A549 treated with ZK216348 at 1 μM for 4 hours (cell line): ENCODE measurements around the gene HACL1. TPM values are rescaled to one million over a fixed set of nuclear protein-coding genes. Genes with fewer than 3 reads are reported as not detected.

ENCODE experiments used
- total RNA-seq: library from RNA; stranded (reverse); fragments of 200-300 nt; extraction: Qiagen RNA extraction; gene quantifications from 5 replicates; pipeline ENCODE4 v1.2.3, GENCODE V29; 2022; ENCODE audit warnings: low read depth

The HACL1 gene
- 21.9 to 28.9 TPM (median 23.7 TPM) in 5 replicates for total RNA-seq

GRCh38 chr3:15601399-15602145 is at the start of gene HACL1, which contains the start of gene BTD:
TSS of gene HACL1 (minus strand) at chr3:15601569. CDS start at chr3:15601463, 106 bp downstream.
TSS of gene BTD (plus strand) at chr3:15601745. CDS start at chr3:15635440, 33,695 bp downstream.

GRCh38 chr3:15521573-15521965 is 79.8 kb downstream of the HACL1 start, which contains the start of gene COLQ:
TSS of gene COLQ (minus strand) at chr3:15521706. CDS start at chr3:15521625, 81 bp downstream.

Other genes with a start within 250 kb of the HACL1 start
- gene METTL6, start 174.0 kb downstream of the HACL1 start, total RNA-seq: 23.9 to 30.7 TPM (median 27.7 TPM) in 5 replicates
- gene EAF1, start 174.0 kb downstream of the HACL1 start, total RNA-seq: 12.6 to 18.3 TPM (median 15.5 TPM) in 5 replicates
- gene COLQ, start 79.9 kb downstream of the HACL1 start, total RNA-seq: 0.19 to 0.80 TPM (median 0.21 TPM) in 5 replicates
- gene BTD, start 176 bp upstream of the HACL1 start, total RNA-seq: 14.9 to 17.3 TPM (median 16.3 TPM) in 5 replicates
- 46.8 to 72.4 TPM (median 58.8 TPM) in 5 replicates for gene ANKRD28, start 196.4 kb upstream of the HACL1 start, total RNA-seq